ENCODE results near the gene AGBL1.
"Not testable (repeated sequence)": the region's sequence is repeated elsewhere in the genome, so short reads cannot be mapped to it uniquely, and the experiment has no call there.

The AGBL1 gene

GRCh38 chr15:86959254-86959653, 879.6 kb downstream of the AGBL1 start:
- DNase-seq (ENCODE audit: low spot score) = no peak

GRCh38 chr15:86961669-86962068, 882.0 kb downstream of the AGBL1 start:
- no peak for DNase-seq (ENCODE audit: low spot score)

DNA sequence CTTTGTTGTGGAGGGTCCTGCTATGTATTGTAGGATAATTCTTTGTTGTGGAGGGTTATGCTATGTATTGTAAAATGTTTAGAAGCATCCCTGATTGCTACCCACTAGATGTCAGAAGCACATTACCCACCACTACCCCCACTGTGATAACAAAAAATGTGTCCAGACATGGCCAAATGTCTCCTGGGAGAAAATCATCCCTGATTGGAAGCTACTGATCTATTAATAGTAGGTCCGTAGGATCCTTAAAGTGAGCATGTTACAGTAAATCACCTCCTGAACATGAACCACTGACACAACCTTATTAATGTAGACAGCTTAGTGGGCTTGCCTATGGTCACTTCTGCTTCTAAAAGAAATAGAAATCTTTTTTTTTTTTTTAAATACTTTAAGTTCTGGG, 884.6 kb downstream of the AGBL1 start:
- no peak for DNase-seq (ENCODE audit: low spot score)

- no peak for DNase-seq (ENCODE audit: low spot score)
Measured at GRCh38 chr15:86968244-86968643, 888.6 kb downstream of the AGBL1 start.

GRCh38 chr15:86969364-86969763, 889.7 kb downstream of the AGBL1 start:
- DNase-seq (ENCODE audit: low spot score) = no peak

DNA sequence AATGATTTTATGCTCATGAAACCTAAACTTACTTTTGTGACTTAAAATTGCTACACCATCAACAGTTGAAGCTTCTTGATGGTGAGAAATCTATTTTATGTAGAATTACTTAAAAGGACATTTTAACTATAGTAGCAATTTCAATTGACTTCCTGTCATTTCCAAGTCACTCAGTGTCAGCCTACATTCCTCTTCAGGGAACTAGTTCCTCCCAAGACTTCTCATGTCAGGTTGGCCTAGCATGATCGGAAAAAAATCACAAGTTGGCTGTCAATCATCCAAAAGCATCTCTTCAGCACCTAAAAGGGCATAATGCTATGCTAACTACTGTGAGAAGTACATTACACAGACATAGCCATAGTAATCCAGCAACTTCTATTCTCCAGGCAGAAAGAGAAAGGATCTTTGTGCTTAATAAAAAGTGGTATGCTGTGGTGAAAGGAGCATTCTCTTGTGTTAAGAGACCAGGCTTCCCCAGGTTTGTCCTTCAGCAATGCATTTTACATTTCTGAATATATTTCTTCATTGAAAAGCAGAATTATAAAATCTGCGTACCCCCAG, 893.7 kb downstream of the AGBL1 start:
- DNase-seq (ENCODE audit: low spot score) = no peak

GRCh38 chr15:86988033-86988432, 908.4 kb downstream of the AGBL1 start:
- no peak for DNase-seq (ENCODE audit: low spot score)

- DNase-seq (ENCODE audit: low spot score) = no peak
Measured at GRCh38 chr15:87021751-87022150, 942.1 kb downstream of the AGBL1 start.

GRCh38 chr15:87031540-87032230, 952.0 kb downstream of the AGBL1 start:
- no peak for DNase-seq (ENCODE audit: low spot score)

DNA sequence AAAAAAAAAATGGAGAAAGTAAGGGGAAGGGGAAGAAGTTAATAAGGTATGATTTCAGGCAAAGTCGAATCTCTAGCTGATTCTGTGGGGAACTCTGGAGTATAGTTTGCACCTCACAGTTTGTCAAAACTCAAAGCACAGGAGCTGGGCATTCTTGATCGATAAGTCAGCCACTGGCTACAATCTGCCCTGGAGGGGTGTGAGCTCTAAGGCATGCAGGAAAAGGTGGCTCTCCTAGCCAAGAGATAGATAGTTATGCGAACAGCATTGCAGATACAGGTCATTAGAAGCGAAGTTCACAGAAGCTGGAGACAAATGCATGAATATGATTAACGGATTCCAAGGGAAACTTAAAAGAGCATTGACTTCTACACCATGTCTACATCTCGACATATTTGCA, 952.6 kb downstream of the AGBL1 start:
- DNase-seq (ENCODE audit: low spot score) = no peak

DNA sequence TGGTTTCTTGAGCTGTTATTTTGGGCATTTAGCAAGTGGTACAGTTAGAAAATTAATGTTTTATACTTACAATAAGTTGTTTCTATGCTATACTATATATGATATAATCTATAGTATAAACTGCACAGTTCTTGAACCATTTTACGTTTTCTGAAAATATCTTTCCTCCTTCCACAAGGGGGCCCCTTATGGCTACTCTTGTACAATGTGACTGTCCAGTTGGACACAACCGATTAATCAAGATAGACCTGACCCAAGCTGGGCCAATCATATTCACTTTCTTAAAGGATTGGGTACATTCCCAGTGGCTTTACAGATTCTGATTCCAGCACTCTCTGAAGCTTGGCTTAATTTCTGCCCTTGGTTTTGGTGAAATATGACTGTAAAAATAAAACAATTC, 953.4 kb downstream of the AGBL1 start:
- DNase-seq (ENCODE audit: low spot score) = no peak

GRCh38 chr15:87034886-87035285, 955.2 kb downstream of the AGBL1 start:
- no peak for DNase-seq (ENCODE audit: low spot score)

DNA sequence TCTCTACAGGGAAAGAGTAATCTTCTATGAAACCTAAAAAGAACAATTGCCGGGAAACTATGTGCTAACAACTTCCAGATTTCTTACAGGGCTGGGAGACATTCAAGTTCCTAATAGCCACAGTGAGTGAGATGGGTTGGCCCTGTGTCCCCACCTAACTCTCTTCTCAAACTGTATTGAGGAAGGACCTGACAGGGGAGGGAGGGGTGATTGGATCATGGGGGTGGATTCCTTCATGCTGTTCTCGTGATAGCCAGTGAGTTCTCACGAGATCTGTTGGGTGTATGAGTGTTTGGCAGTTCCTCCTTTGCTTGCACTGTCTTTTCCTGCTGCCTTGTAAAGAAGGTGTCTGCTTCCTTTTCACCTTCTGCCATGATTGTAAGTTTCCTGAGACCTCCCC, 958.7 kb downstream of the AGBL1 start:
- DNase-seq (ENCODE audit: low spot score) = no peak

- not testable (repeated sequence) for DNase-seq (ENCODE audit: low spot score)
Measured at GRCh38 chr15:87042619-87043018, 962.9 kb downstream of the AGBL1 start.

DNA sequence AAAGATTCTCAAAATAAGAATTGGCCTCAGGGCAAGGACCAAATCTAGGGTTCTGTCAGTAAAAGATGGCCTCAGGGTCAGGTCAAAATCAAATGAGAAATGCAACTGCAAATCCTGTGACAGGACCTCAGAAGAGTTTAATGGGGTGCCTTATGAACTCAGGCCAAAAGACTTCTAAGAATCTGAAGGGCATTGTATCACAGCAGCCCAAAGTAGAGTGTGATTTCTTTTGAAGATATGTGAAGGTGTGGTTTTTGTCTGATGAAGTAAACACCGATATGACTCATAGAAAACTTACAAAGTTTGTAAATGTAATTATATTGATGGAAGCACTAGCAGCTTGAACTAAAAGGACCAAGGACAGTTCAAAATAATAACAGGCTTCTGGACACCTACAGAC, 966.1 kb downstream of the AGBL1 start:
- DNase-seq (ENCODE audit: low spot score) = no peak

DNA sequence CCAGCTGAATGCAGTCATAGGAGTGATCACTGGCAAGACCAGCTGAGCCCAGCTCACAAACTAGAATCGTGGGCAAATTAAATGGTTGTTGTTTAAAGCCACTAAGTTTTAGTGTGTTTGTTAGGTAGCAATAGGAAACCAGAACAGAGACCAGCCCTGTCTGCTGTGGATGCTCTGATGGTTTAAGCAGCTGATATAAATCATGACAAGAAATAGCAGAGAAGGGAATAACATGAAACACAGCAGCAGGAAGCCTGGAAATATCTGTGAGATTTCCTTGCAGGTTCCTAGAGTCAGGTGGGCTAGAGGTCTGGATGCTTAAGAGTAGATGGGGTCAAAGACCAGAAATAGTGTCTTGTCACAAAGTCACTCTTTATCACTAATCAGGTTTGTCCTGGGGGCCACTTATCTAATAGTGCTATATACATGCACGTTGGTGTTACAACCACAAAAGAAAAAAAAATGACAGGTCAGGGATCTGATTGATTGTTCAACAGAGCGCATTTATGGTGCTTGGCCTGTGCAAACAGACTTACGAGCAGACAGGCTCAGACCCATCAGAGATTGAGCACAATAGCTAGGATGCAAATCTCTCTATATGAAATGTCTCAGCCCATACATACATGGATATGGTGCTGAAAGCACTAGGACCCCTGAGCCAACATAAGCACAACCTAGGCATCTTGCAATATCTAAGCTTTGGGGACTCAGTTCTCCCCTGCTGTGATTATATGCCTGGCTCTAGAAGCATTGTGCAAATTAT, 967.7 kb downstream of the AGBL1 start:
- no peak for DNase-seq (ENCODE audit: low spot score)
